Activated CD4-positive, alpha-beta memory T cell treated with anti-CD3 and anti-CD28 coated beads for 36 hours (primary cell): ENCODE results near the gene IL17A. TPM values are rescaled to one million over a fixed set of nuclear protein-coding genes. Genes with fewer than 3 reads are reported as not detected.

Experiments
- CTCF ChIA-PET: fragments of 350-600 bp; sonication (Branson Sonifier 250); formaldehyde crosslinking; loops from one replicate; lab custom pipeline; 2021; ENCODE audit warnings: antibody characterized with exemption, inconsistent platforms; lab: Charles Lee
- POLR2A ChIA-PET: fragments of 350-600 bp; sonication (Branson Sonifier 250); formaldehyde crosslinking; loops from one replicate; lab custom pipeline; 2021; ENCODE audit warnings: antibody characterized with exemption; lab: Charles Lee
- DNase-seq: peaks from one replicate; pipeline ENCODE4 v3.0.0-alpha.2; 2020
- H3K27ac Mint-ChIP-seq: one replicate; pipeline ENCODE4 v1.8.0; 2021; ENCODE audit warnings: mixed read lengths
- H3K27me3 Mint-ChIP-seq: one replicate; pipeline ENCODE4 v1.8.0; 2021; ENCODE audit warnings: mixed read lengths
- H3K36me3 Mint-ChIP-seq: one replicate; pipeline ENCODE4 v1.8.0; 2021; ENCODE audit warnings: mixed read lengths
- H3K4me1 Mint-ChIP-seq: one replicate; pipeline ENCODE4 v1.8.0; 2021; ENCODE audit warnings: low read depth, mixed read lengths
- H3K4me3 Mint-ChIP-seq: one replicate; pipeline ENCODE4 v1.8.0; 2021; ENCODE audit warnings: mild to moderate bottlenecking, mixed read lengths
- H3K9me3 Mint-ChIP-seq: one replicate; pipeline ENCODE4 v1.8.0; 2021; ENCODE audit warnings: mixed read lengths
- intact Hi-C: fragments of 100-400 bp; cut with micrococcal nuclease; formaldehyde crosslinking; loops from one replicate; pipeline ENCODE4 v1.15.1; 2023
- total RNA-seq, 2 experiments: library from RNA; stranded (reverse); gene quantifications; one replicate each; pipeline ENCODE4 v1.2.3, GENCODE V29; 2021

The IL17A gene
- total RNA-seq, 2 experiments from 2014 or later, result 33.7 to 35.3 TPM

DNA sequence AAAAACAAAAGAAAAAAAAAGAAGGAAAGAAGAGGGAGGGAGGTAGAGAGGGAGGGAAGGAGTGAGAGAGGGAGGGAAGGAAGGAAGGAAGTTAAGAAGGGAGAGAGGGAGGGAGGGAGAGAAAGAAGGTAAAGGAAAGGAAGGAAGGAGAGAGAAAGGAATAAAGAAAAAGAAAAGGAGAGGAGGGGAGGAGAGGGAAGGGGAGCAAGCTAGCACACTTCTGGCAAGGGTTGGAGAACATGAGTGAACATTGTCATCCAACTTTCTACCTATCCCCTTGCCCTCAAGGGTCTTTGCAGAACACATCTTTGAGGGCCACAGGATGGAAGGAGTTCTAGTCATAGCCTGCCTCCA, 34.1 kb upstream of the IL17A start:
- Mint-ChIP-seq H3K27ac (no peak overlapping the region), H3K9me3 (no peaks in the 10 kb centered on the region), H3K4me1 (peaks cover 24% of the 10 kb centered on the region), H3K36me3 (no peaks in the 10 kb centered on the region), H3K27me3 (peaks cover 20% of the 10 kb centered on the region), H3K4me3 (no peak overlapping the region)
- ChIA-PET POLR2A (no interaction called here), CTCF (interaction anchor here (1.2 kb wide), 1 partner anchor 12 kb away, joined by 3 read pairs; no protein-coding TSS in a partner anchor)
- no peak for DNase-seq
- intact Hi-C loops, result no loop called here

DNA sequence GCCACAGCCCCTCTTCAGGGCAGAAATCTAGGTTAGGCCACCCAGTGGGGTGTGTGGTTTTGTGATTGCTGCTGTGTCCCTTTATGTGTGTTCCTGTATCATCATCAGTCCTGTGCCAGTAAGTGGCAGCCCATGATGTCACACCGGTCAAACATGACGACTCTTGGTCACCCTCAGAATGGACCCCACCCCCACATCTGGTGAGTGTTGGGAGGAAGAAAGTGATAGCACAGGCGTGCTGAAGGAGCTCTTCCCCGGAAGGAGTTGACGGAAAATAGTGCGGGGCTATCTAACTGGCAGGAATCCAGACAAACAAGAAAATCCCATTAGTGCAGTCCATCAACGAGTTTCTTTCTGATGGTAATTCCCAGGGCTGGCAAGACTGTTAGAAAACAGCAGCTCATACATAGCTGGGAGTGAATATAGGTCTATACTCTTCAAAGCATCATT, 33.4 kb upstream of the IL17A start:
- no peak overlapping the region for H3K27ac Mint-ChIP-seq
- peaks cover 20% of the 10 kb centered on the region for H3K27me3 Mint-ChIP-seq
- peak; percentile 34 for DNase-seq
- ChIA-PET POLR2A (no interaction called here), CTCF (interaction anchor here (1.2 kb wide), 1 partner anchor 11 kb away, joined by 3 read pairs; no protein-coding TSS in a partner anchor)
- H3K4me3 Mint-ChIP-seq, result no peak overlapping the region
- no peaks in the 10 kb centered on the region for H3K9me3 Mint-ChIP-seq
- intact Hi-C loops, result no loop called here
- H3K4me1 Mint-ChIP-seq, result peaks cover 30% of the 10 kb centered on the region
- no peaks in the 10 kb centered on the region for H3K36me3 Mint-ChIP-seq

GRCh38 chr6:52154381-52154780, 31.8 kb upstream of the IL17A start:
- Mint-ChIP-seq H3K4me3 (no peak overlapping the region), H3K36me3 (no peaks in the 10 kb centered on the region), H3K27me3 (peaks cover 20% of the 10 kb centered on the region), H3K9me3 (no peaks in the 10 kb centered on the region), H3K27ac (no peak overlapping the region), H3K4me1 (peaks cover 42% of the 10 kb centered on the region)
- no peak for DNase-seq
- intact Hi-C loops, result no loop called here
- ChIA-PET POLR2A (no interaction called here), CTCF (no interaction called here)

DNA sequence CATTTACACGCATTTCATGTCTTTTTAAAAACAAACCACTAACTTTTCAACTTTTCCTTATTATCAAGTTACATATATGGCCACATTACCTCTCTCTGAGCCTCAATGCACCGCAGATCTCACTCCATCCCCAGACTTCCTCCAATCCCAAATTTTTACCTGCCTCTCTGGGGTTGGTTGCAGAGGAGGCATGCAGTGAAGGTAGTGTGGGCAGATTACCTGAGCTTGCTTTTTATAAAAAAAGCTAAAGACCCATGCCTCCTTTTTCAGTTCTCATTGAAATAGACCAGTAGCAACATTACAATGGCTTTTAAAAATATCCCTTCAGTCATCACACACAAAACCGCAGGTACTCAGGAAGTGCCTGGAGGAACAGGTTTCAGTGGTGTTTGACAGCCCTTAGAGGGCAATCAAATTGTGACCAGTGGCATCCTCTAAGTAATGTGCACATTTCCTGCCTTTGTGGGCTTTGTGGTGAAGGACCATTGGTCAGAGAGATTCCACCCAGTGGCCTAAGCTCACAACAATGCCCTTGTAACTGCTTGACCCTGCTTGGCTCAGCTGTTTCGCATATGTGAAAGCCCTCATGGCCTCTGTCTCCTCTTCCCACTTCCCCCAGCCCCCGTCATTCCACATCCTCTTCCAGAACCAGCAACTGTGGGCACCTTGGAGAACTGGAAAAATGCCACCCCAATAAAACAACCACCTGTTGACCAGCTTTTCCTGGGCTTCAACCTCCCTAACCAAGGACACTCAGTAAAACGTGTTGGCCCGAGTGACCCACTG, 30.2 kb upstream of the IL17A start:
- Mint-ChIP-seq H3K4me3 (no peak overlapping the region), H3K36me3 (peaks cover 6% of the 10 kb centered on the region), H3K27ac (peak overlapping the region; percentile 89), H3K27me3 (peaks cover 20% of the 10 kb centered on the region), H3K4me1 (peaks cover 50% of the 10 kb centered on the region), H3K9me3 (peaks cover 6% of the 10 kb centered on the region)
- DNase-seq, result peak; percentile 20
- intact Hi-C loops, result loop anchor here (5.0 kb wide), 1 partner anchor 421 kb away; the partner anchor contains the start of gene TRAM2
- ChIA-PET CTCF (interaction anchor here (0.8 to 1.9 kb wide), 3 partner anchors 92 to 108 kb away, joined by 3 to 7 read pairs (median 4); no protein-coding TSS in a partner anchor), POLR2A (no interaction called here)

DNA sequence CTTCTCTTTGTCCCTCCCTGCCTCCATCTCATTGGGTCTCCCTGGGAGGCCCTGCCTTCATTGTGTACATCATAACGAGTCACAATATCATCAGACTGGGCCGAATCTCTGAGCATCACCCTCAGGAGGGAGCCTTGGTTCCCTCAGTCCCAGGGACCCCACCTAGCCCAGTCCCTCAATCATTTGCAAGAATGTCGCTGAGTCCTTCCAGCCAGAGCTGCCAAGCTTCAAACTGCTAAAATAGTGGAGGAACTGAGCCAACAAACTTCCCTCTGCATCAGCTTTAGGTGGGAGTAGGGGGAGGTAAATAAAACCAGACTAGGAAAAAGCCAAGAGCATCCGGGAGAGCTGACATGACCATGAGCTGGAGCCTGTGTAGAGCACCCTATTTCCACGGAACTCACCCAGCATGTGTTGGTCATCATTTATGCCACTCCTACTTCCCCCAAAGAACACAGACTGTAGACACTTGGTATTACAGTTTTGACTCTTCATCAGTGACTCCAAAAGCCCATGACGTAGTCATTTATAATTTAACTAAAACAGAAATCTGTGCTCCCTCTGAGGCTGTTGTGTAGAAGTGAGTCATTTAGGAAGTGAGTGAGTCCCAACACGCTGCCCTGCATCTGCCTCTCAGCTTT, 28.8 kb upstream of the IL17A start:
- H3K27ac Mint-ChIP-seq, result peak overlapping the region; percentile 89

GRCh38 chr6:52160472-52161104, 25.6 kb upstream of the IL17A start:
- intact Hi-C loops, result loop anchor here (1.0 to 2.0 kb wide), 3 partner anchors 40 to 234 kb away; no protein-coding TSS in a partner anchor
- ChIA-PET CTCF (interaction anchor here (1.1 to 1.9 kb wide), 8 partner anchors 49 to 230 kb away, joined by 3 to 8 read pairs (median 5); partner anchors contain the start of gene MCM3), POLR2A (interaction anchor here (1.0 kb wide), 1 partner anchor 93 kb away, joined by 4 read pairs; no protein-coding TSS in a partner anchor)
- Mint-ChIP-seq H3K27ac (peak overlapping the region; percentile 86), H3K36me3 (peaks cover 11% of the 10 kb centered on the region), H3K9me3 (peaks cover 14% of the 10 kb centered on the region), H3K4me3 (peak overlapping the region; percentile 20), H3K27me3 (peaks cover 21% of the 10 kb centered on the region), H3K4me1 (peaks cover 70% of the 10 kb centered on the region)
- peak; percentile 17 for DNase-seq

More for the DNA sequence above, 28.8 kb upstream of the IL17A start:
- H3K9me3 Mint-ChIP-seq, result peaks cover 14% of the 10 kb centered on the region
- intact Hi-C loops, result loop anchor here (1.0 to 5.0 kb wide), 8 partner anchors 52 to 478 kb away; partner anchors contain the start of genes MCM3 and TRAM2
- H3K27me3 Mint-ChIP-seq, result peaks cover 18% of the 10 kb centered on the region
- ChIA-PET CTCF (interaction anchor here (1.1 to 2.1 kb wide), 5 partner anchors 77 to 128 kb away, joined by 4 to 10 read pairs (median 7); partner anchors contain the start of gene MCM3), POLR2A (interaction anchor here (0.7 to 1.3 kb wide), 4 partner anchors 77 to 205 kb away, joined by 3 to 5 read pairs (median 4); partner anchors contain the start of genes MCM3 and PAQR8)
- peak; percentile 73 for DNase-seq
- H3K36me3 Mint-ChIP-seq, result peaks cover 11% of the 10 kb centered on the region
- H3K4me3 Mint-ChIP-seq, result no peak overlapping the region
- peaks cover 64% of the 10 kb centered on the region for H3K4me1 Mint-ChIP-seq

DNA sequence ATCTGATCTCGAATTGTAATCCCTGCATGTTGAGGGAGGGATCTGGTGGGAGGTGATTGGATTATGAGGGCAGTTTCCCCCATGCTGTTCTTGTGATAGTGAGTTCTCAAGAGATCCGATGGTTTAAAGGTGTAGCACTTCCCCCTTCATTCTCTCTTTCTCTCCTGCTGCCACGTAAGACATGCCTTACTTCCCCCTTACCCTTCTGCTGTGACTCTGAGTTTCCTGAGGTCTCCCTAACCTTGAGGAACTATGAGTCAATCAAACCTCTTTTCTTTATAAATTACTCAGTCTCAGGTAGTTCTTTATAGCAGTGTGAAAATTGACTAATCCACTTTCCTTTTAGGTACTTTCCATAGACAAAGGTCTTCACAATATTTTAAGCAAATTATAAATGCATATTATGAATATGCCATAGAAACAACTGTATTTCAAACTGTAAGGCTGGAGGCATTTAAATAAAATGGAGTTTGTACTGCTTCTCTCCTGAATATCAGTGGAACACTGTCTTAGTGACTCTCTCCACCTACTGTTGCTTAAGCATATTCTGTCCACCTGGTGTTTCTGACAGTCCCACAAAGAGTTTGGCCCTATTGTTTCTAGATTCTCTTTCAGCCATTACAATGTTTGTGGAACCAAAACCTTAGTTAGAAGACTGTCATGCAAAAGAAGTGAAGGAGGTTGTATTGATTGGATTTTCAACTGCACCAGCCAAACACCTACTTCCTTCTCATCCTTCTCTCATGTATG, 24.3 kb upstream of the IL17A start:
- Mint-ChIP-seq H3K36me3 (peaks cover 11% of the 10 kb centered on the region), H3K27me3 (peaks cover 21% of the 10 kb centered on the region), H3K4me3 (peak overlapping the region; percentile 22), H3K9me3 (peaks cover 14% of the 10 kb centered on the region), H3K27ac (peak overlapping the region; percentile 86), H3K4me1 (peaks cover 57% of the 10 kb centered on the region)
- ChIA-PET POLR2A (interaction anchor here (1.2 to 1.5 kb wide), 2 partner anchors 89 to 102 kb away, joined by 3 to 4 read pairs; no protein-coding TSS in a partner anchor), CTCF (interaction anchor here (0.7 to 5.5 kb wide), 17 partner anchors 17 to 264 kb away, joined by 3 to 120 read pairs (median 4); no protein-coding TSS in a partner anchor)
- DNase-seq, result peak; percentile 46
- intact Hi-C loops, result loop anchor here (1.0 to 2.0 kb wide), 7 partner anchors 39 to 232 kb away; partner anchors contain the start of gene MCM3

GRCh38 chr6:52162940-52163908, 23.0 kb upstream of the IL17A start:
- intact Hi-C loops, result loop anchor here (1.0 kb wide), 8 partner anchors 50 to 500 kb away; partner anchors contain the start of genes EFHC1 and MCM3
- H3K4me3 Mint-ChIP-seq, result no peak overlapping the region
- peak overlapping the region; percentile 60 for H3K27ac Mint-ChIP-seq
- DNase-seq, result no peak
- peaks cover 30% of the 10 kb centered on the region for H3K27me3 Mint-ChIP-seq
- ChIA-PET POLR2A (interaction anchor here (1.2 to 1.5 kb wide), 2 partner anchors 88 to 100 kb away, joined by 3 to 4 read pairs; no protein-coding TSS in a partner anchor), CTCF (interaction anchor here (0.9 to 5.5 kb wide), 21 partner anchors 10 to 263 kb away, joined by 3 to 120 read pairs (median 4); no protein-coding TSS in a partner anchor)
- H3K4me1 Mint-ChIP-seq, result peaks cover 44% of the 10 kb centered on the region
- peaks cover 11% of the 10 kb centered on the region for H3K36me3 Mint-ChIP-seq
- peaks cover 15% of the 10 kb centered on the region for H3K9me3 Mint-ChIP-seq

- CTCF ChIA-PET, result interaction anchor here (0.8 to 5.5 kb wide), 11 partner anchors 12 to 252 kb away, joined by 3 to 120 read pairs (median 7); no protein-coding TSS in a partner anchor
- Mint-ChIP-seq H3K27ac (no peak overlapping the region), H3K4me3 (no peak overlapping the region), H3K27me3 (peaks cover 37% of the 10 kb centered on the region), H3K4me1 (peaks cover 37% of the 10 kb centered on the region), H3K36me3 (peaks cover 13% of the 10 kb centered on the region), H3K9me3 (peaks cover 19% of the 10 kb centered on the region)
- DNase-seq, result no peak
- intact Hi-C loops, result no loop called here
- POLR2A ChIA-PET, result no interaction called here
Observed at GRCh38 chr6:52164319-52165094, 21.7 kb upstream of the IL17A start.
